AG04449 (cell line): Measurements from ENCODE around the gene S100PBP.

Experiments
- CTCF ChIA-PET: fragments of 350-600 bp; formaldehyde crosslinking; extraction: SDS; loops from one replicate; lab custom pipeline; 2021; ENCODE audit warnings: antibody characterized with exemption; lab: Yijun Ruan, JAX
- POLR2A ChIA-PET: fragments of 400-600, 350-600 bp; formaldehyde crosslinking; extraction: SDS; loops from one replicate; lab custom pipeline; 2020; ENCODE audit warnings: antibody characterized with exemption, inconsistent platforms; lab: Yijun Ruan, JAX
- DNase-seq: peaks from one replicate; pipeline ENCODE4 v3.0.0-alpha.2; 2010; ENCODE audit warnings: low read depth, low spot score
- H3K4me3 ChIP-seq: 2 replicates; pipeline ENCODE4 v1.5.1; 2011; ENCODE audit warnings: low read depth, mild to moderate bottlenecking, control low read depth, low read length
- TF ChIP-seq, protein P1 (sequence below): IDR thresholded peaks from one replicate; pipeline ENCODE4 v1.5.1; 2011; ENCODE audit warnings: mild to moderate bottlenecking, moderate library complexity, low read length, control low read depth, inconsistent platforms; ENCODE audit not compliant: insufficient read depth; ENCODE audit errors: missing control alignments

The S100PBP gene

DNA sequence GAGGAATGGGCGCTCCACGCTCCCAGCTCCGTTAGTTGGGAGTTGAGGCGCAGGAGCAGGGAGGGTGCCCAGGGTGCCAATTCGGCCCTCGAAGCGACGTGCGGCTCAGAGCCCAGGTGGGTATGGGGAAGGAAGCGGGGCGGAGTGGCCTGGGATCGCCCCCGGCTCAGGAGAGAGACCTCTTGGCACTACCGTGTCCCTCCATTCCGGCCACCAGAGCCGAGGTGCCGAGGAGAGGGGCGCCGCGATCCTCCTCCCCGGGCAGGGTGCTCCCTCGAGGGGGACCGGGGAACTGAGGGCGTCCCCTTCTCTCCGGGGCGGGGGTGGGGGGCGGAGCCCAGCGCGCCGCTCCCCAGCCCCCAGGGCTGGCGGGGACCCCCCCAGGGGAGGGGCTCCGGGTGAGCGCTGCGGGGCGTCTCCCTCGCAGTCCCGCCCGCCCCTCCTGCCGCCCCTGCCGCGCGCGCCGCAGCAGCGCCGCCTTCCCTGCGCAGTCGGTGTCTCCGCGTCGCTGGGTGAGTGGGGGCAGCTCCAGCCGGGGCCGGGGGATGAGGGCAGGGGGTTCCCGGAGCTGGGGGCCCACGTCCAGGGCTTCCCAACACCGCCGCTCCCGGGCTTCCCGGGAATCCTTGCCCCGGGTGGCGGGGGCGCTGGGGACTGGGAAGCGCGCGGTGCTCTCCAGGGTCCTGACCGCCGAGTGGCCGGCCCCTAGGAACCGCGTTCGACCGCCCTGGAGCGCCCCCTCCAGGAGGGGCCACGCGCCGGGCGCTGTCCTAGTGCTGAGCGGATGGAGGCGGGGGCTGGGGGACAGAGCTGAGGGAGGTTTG, 68.8 kb downstream of the S100PBP start, which contains the start of gene HPCA:
TSS of gene HPCA (plus strand) at position 488 of the 824 bp plus-strand sequence. CDS start 2,408 bp downstream, outside the sequence.
- POLR2A ChIA-PET, result no interaction called here
- H3K4me3 ChIP-seq, result peak within 1 kb of the TSS; percentile 20
- CTCF ChIA-PET, result interaction anchor here (0.7 to 11.7 kb wide), 8 partner anchors 12 to 202 kb away, joined by 3 to 179 read pairs (median 3); partner anchors contain the start of gene FNDC5
- no peak for DNase-seq
- TF ChIP-seq, protein P1, sequence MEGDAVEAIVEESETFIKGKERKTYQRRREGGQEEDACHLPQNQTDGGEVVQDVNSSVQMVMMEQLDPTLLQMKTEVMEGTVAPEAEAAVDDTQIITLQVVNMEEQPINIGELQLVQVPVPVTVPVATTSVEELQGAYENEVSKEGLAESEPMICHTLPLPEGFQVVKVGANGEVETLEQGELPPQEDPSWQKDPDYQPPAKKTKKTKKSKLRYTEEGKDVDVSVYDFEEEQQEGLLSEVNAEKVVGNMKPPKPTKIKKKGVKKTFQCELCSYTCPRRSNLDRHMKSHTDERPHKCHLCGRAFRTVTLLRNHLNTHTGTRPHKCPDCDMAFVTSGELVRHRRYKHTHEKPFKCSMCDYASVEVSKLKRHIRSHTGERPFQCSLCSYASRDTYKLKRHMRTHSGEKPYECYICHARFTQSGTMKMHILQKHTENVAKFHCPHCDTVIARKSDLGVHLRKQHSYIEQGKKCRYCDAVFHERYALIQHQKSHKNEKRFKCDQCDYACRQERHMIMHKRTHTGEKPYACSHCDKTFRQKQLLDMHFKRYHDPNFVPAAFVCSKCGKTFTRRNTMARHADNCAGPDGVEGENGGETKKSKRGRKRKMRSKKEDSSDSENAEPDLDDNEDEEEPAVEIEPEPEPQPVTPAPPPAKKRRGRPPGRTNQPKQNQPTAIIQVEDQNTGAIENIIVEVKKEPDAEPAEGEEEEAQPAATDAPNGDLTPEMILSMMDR, result peak; percentile 97

DNA sequence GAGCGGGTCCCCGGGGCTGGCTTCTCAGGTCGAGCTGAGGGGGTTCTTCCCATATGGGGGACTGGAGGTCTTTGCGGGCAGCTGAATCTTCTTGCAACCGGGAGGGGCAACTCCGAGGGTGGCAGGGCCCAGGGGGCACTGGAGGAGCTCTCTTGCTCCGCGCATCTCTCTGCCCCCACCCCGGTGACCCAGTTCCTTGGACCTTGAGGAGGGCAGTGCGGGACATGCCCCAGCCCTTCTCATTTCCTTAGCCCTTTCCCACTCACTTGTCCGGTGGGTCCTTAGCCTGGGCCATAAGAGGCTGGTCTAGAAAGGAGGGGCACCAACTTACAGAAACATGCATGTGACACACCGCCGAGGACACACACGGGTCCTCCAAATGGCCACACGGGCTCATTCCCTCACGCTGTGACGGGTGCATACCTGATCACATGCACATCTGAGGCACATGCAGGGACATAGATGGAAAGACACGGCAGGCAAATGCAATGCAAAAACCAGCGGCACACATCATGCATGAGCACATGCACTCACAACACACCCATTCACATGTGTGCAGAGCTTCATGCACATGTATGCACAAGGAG, 69.5 kb downstream of the S100PBP start:
- no peak overlapping the region for H3K4me3 ChIP-seq
- CTCF ChIA-PET, result interaction anchor here (0.7 to 11.7 kb wide), 7 partner anchors 12 to 201 kb away, joined by 3 to 179 read pairs (median 3); partner anchors contain the start of gene FNDC5
- no peak for DNase-seq
- TF ChIP-seq, protein P1, result no peak
- POLR2A ChIA-PET, result no interaction called here

DNA sequence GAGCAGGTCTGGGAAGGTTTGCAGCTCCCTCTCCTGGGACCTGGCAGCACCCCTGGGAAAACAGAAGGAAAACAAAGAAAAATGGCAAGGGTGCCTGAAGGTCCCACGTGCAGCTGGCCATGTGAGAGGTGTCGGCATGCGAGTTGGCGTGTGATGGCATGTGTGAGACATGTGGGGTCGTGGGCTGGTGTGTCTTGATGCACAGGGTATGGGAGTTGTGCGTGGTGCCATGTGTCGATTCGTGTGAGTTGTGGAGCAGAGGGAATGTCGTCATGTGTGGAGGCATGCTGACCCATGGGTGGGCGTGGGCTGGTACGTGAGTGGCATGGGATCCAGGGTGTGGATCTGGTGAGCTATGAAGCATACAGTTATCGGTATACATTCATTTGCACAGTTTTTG, 70.2 kb downstream of the S100PBP start:
- ChIA-PET POLR2A (no interaction called here), CTCF (interaction anchor here (1.6 to 11.7 kb wide), 3 partner anchors 11 to 20 kb away, joined by 3 to 179 read pairs (median 29); partner anchors contain the start of gene FNDC5)
- H3K4me3 ChIP-seq, result no peak overlapping the region
- TF ChIP-seq, protein P1, result no peak
- no peak for DNase-seq

DNA sequence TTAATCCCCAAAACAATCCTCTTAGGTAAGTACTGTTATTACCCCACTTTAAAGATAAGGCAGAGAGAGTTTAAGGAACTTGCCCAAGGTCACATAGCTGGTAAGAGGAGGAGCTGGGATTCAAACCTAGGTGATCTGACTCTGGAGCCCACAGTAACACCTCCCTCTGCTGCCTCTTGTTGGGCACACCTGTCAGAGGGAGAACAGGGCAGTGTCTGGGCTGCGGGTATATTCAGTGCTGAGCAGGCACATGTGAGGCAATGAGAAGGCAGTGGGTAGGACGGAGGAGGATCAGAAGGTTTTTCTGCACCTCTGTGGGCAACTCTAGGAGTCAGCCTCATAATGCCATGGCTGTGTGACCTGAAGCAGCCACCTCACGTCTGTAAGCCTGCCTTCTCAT, 70.7 kb downstream of the S100PBP start:
- no peak overlapping the region for H3K4me3 ChIP-seq
- ChIA-PET CTCF (interaction anchor here (1.6 to 11.7 kb wide), 3 partner anchors 10 to 20 kb away, joined by 3 to 179 read pairs (median 29); partner anchors contain the start of gene FNDC5), POLR2A (no interaction called here)
- TF ChIP-seq, protein P1, result no peak
- DNase-seq, result no peak

DNA sequence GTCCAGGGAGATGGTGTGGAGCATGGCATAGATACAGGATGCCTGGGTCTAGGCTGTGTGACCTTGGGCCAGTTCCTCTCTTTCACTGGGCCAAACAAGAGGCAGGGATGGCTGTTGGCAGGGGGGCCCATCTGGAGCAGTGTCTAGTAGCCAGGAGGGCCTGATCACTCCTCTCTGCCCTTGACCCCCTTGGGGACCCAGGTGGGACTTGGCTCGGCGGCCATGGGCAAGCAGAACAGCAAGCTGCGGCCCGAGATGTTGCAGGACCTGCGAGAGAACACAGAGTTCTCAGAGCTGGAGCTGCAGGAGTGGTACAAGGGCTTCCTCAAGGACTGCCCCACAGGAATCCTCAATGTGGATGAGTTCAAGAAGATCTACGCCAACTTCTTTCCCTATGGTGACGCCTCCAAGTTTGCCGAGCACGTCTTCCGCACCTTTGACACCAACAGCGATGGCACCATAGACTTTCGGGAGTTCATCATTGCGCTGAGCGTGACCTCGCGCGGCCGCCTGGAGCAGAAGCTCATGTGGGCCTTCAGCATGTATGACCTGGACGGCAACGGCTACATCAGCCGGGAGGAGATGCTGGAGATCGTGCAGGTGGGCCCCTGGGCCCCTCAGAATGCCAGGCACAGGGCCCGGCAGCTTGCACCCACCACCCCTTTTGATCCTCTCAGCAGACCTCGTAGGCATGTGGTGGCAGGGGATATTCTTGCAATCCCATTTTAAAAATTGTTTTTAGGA, 71.4 kb downstream of the S100PBP start:
- ChIA-PET CTCF (interaction anchor here (1.0 to 11.7 kb wide), 5 partner anchors 10 to 119 kb away, joined by 3 to 179 read pairs (median 8); partner anchors contain the start of gene FNDC5), POLR2A (no interaction called here)
- DNase-seq, result no peak
- no peak overlapping the region for H3K4me3 ChIP-seq
- TF ChIP-seq, protein P1, result no peak
